IPS-15b (cell line): Measurements from ENCODE around the gene COL8A2.

ENCODE experiments used
- H3K27me3 ChIP-seq: one replicate; pipeline ENCODE4 v1.6.1; 2013; ENCODE audit warnings: low read length; ENCODE audit not compliant: control insufficient read depth, insufficient read depth
- H3K36me3 ChIP-seq: one replicate; pipeline ENCODE4 v1.6.1; 2013; ENCODE audit warnings: low read length; ENCODE audit not compliant: control insufficient read depth, insufficient read depth
- H3K4me1 ChIP-seq: one replicate; pipeline ENCODE4 v1.6.1; 2013; ENCODE audit warnings: mild to moderate bottlenecking, low read length; ENCODE audit not compliant: control insufficient read depth, insufficient read depth
- H3K4me3 ChIP-seq: one replicate; pipeline ENCODE4 v1.5.1; 2013; ENCODE audit warnings: low read depth, low read length
- H3K9ac ChIP-seq: one replicate; pipeline ENCODE4 v1.6.1; 2013; ENCODE audit warnings: low read depth, mild to moderate bottlenecking, low read length
- H3K9me3 ChIP-seq: one replicate; pipeline ENCODE4 v1.6.1; 2013; ENCODE audit warnings: mild to moderate bottlenecking, low read length; ENCODE audit not compliant: control insufficient read depth, insufficient read depth

COL8A2 gene

GRCh38 chr1:36099681-36100341, 25.2 kb downstream of the COL8A2 start:
- no peak overlapping the region for H3K4me3 ChIP-seq

GRCh38 chr1:36098650-36099365, 26.2 kb downstream of the COL8A2 start:
- H3K27me3 ChIP-seq = no peaks in the 10 kb centered on the region
- no peaks in the 10 kb centered on the region for H3K4me1 ChIP-seq
- H3K9ac ChIP-seq = no peak overlapping the region

More at GRCh38 chr1:36099681-36100341, 25.2 kb downstream of the COL8A2 start:
- Histone ChIP-seq H3K9ac (no peak overlapping the region), H3K36me3 (peaks cover 3% of the 10 kb centered on the region), H3K4me1 (no peaks in the 10 kb centered on the region), H3K27me3 (no peaks in the 10 kb centered on the region), H3K9me3 (no peaks in the 10 kb centered on the region)

GRCh38 chr1:36097693-36098585, 27.1 kb downstream of the COL8A2 start:
- H3K4me1 ChIP-seq = no peaks in the 10 kb centered on the region
- no peak overlapping the region for H3K9ac ChIP-seq
- no peak overlapping the region for H3K4me3 ChIP-seq
- H3K36me3 ChIP-seq = peaks cover 20% of the 10 kb centered on the region
- no peaks in the 10 kb centered on the region for H3K9me3 ChIP-seq
- H3K27me3 ChIP-seq = no peaks in the 10 kb centered on the region

More at GRCh38 chr1:36098650-36099365, 26.2 kb downstream of the COL8A2 start:
- Histone ChIP-seq H3K9me3 (no peaks in the 10 kb centered on the region), H3K4me3 (no peak overlapping the region), H3K36me3 (peaks cover 12% of the 10 kb centered on the region)

GRCh38 chr1:36096500-36097432, 28.3 kb downstream of the COL8A2 start:
- Histone ChIP-seq H3K9me3 (no peaks in the 10 kb centered on the region), H3K4me3 (no peak overlapping the region), H3K36me3 (peaks cover 31% of the 10 kb centered on the region), H3K9ac (no peak overlapping the region), H3K4me1 (no peaks in the 10 kb centered on the region), H3K27me3 (no peaks in the 10 kb centered on the region)

DNA sequence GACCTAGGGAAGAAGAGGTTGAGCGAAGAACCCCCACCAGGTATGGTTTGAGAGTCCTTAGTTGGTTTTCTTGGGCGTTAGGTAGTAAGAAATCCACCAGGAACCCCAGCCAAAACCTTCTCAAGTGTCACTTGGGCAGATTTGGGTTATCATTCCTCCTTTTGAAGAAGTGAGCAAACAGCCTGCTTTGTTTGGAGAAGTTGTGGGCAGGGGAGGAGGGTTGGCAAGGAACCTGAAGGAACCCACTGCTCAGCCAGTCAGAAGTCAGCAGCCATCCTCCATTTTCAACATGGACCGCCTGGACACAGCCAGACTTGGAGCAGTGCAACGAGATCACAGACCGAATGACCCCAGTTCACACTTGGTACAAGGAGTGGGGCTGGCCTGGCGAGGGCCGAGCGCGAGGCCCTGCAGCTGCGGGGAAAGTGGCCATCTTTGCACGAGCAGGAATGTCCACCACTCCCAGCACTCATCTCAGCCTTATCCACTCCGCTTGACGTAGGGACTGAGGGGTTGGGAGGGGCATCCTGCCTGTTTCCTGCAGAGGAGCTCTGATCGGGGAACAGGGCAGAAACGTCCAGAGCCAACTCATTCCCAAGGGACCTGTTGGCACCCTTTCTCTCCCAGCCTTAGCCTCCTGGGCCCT, 29.1 kb downstream of the COL8A2 start:
- Histone ChIP-seq H3K9me3 (no peaks in the 10 kb centered on the region), H3K4me1 (no peaks in the 10 kb centered on the region), H3K9ac (no peak overlapping the region), H3K27me3 (no peaks in the 10 kb centered on the region), H3K36me3 (peaks cover 34% of the 10 kb centered on the region), H3K4me3 (no peak overlapping the region)

GRCh38 chr1:36094621-36095061, 30.4 kb downstream of the COL8A2 start:
- H3K36me3 ChIP-seq = peaks cover 34% of the 10 kb centered on the region
- no peak overlapping the region for H3K4me3 ChIP-seq
- H3K9me3 ChIP-seq = no peaks in the 10 kb centered on the region
- H3K9ac ChIP-seq = no peak overlapping the region
- no peaks in the 10 kb centered on the region for H3K27me3 ChIP-seq
- H3K4me1 ChIP-seq = no peaks in the 10 kb centered on the region

GRCh38 chr1:36093929-36094328, 31.1 kb downstream of the COL8A2 start:
- no peaks in the 10 kb centered on the region for H3K4me1 ChIP-seq
- no peak overlapping the region for H3K9ac ChIP-seq

DNA sequence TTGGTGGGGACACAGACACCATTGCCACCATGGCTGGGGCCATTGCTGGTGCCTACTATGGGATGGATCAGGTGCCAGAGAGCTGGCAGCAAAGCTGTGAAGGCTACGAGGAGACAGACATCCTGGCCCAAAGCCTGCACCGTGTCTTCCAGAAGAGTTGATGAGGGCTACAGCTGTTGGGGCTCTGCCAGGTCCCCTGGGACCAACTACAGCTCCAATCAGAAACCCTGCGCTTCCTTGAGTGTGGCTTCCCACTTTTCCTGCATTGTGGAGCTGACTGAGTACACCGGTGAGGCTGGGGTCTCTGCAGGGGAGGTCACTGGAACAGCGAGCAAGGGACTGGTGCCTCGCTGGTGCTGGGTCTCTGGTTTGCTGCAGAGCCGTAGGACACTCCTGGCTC, 31.8 kb downstream of the COL8A2 start:
- Histone ChIP-seq H3K9me3 (no peaks in the 10 kb centered on the region), H3K4me3 (no peak overlapping the region), H3K27me3 (no peaks in the 10 kb centered on the region), H3K36me3 (peaks cover 34% of the 10 kb centered on the region), H3K9ac (no peak overlapping the region), H3K4me1 (no peaks in the 10 kb centered on the region)

More at GRCh38 chr1:36093929-36094328, 31.1 kb downstream of the COL8A2 start:
- Histone ChIP-seq H3K4me3 (no peak overlapping the region), H3K27me3 (no peaks in the 10 kb centered on the region), H3K36me3 (peaks cover 34% of the 10 kb centered on the region), H3K9me3 (no peaks in the 10 kb centered on the region)

GRCh38 chr1:36092798-36093185, 32.2 kb downstream of the COL8A2 start:
- no peaks in the 10 kb centered on the region for H3K9me3 ChIP-seq
- no peaks in the 10 kb centered on the region for H3K4me1 ChIP-seq
- H3K36me3 ChIP-seq = peaks cover 34% of the 10 kb centered on the region
- H3K9ac ChIP-seq = no peak overlapping the region
- H3K4me3 ChIP-seq = no peak overlapping the region
- H3K27me3 ChIP-seq = no peaks in the 10 kb centered on the region

DNA sequence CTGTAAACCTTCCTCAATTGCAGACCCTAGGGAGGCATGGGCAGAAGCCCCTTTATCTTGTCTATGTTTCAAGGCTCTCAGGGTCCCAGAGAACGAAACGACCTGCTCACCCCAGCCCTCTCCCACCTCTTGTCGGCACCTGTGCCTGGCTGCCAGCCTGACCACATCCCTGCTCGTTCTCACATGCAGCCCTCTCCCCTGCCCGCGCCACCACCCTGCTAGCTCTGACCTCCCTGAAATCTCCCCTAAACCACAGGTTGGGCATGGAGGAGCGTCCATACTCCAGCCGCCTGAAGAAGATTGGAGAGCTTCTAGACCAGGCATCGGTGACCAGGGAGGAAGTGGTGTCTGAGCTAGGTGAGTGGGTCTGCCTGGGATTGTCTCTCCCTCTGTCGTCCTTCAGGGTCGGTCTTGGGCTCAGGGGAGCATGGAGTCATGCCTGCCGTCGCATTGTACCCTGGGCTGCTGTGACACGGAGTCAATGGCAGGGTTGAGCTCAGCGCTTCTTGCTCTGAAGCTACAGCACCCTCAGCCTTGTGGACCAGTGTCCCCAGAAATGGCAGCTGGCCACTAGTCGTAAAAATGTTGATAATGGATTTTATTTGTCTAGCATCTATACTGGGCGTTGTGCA, 32.7 kb downstream of the COL8A2 start:
- Histone ChIP-seq H3K4me1 (no peaks in the 10 kb centered on the region), H3K4me3 (no peak overlapping the region), H3K9me3 (no peaks in the 10 kb centered on the region), H3K27me3 (no peaks in the 10 kb centered on the region), H3K9ac (no peak overlapping the region), H3K36me3 (peaks cover 34% of the 10 kb centered on the region)
